Measurements from ENCODE around the gene CUX1. TPM values are rescaled to one million over a fixed set of nuclear protein-coding genes. Genes with fewer than 3 reads are reported as not detected.

Gene CUX1
- total and polyA plus RNA-seq, 10 of the 15 experiments (the other 5 are each of a cell fraction or from before 2014, with no cell fraction given) = 6.1 to 48.6 (median 25.9) TPM

- no peak for DNase-seq (ENCODE audit: low read depth, low spot score)
- BruUV-seq (replicated peaks) = no TSS peak
- Histone ChIP-seq H3K27me3 (replicated peaks in 1 of 2; ENCODE audit: control insufficient read depth in 2 of 2, insufficient read depth in 2 of 2, low read length in 1 of 2) (no peaks in the 10 kb centered on the region), H3K36me3 (ENCODE audit: control insufficient read depth in 2 of 2, insufficient read depth in 2 of 2, low read length in 1 of 2) (peaks cover 0 to 6% of the 10 kb centered on the region in 2 experiments; a peak in 2 of 4 replicates), H2AFZ (ENCODE audit: control insufficient read depth, low read depth, low read length) (no peak overlapping the region), H3K79me2 (ENCODE audit: control insufficient read depth, insufficient read depth, low read length) (peaks cover 33% of the 10 kb centered on the region), H3K9me3 (replicated peaks; ENCODE audit: control insufficient read depth, insufficient read depth, low read length) (no peaks in the 10 kb centered on the region), H3K4me2 (ENCODE audit: control insufficient read depth, insufficient read depth) (no peak overlapping the region), H3K4me3 (no peak overlapping the region), H3K4me1 (ENCODE audit: control insufficient read depth, insufficient read depth, low read length) (peaks cover 7% of the 10 kb centered on the region; the same call in 1 of the 2 replicates), H3K27ac (ENCODE audit: control insufficient read depth, insufficient read depth) (no peak overlapping the region), H4K20me1 (ENCODE audit: control insufficient read depth, insufficient read depth) (no peaks in the 10 kb centered on the region), H3K9ac (ENCODE audit: control insufficient read depth, insufficient read depth, low read length) (no peak overlapping the region)
- no peak for TF ChIP-seq RBBP5 (conservative IDR thresholded peaks at IDR 0.05)
- no peak for TF ChIP-seq ATF7 (IDR thresholded peaks at IDR 0.05; ENCODE audit: low read depth)
- TF ChIP-seq PML (IDR thresholded peaks at IDR 0.05; ENCODE audit: low read length) = no peak
- TF ChIP-seq SREBF1 (IDR thresholded peaks at IDR 0.05; ENCODE audit: low read length) = no peak
- TF ChIP-seq MXI1 (IDR thresholded peaks at IDR 0.05; ENCODE audit: low read depth, low read length) = no peak
- no peak for TF ChIP-seq CREM (IDR thresholded peaks at IDR 0.05; ENCODE audit: low read depth)
- no peak for TF ChIP-seq CREB1 (IDR thresholded peaks at IDR 0.05; ENCODE audit: low read depth)
- no peak for TF ChIP-seq ZBTB11 (CRISPR knock-in tag; IDR thresholded peaks at IDR 0.05)
- TF ChIP-seq NFYB (IDR thresholded peaks at IDR 0.05; ENCODE audit: insufficient read depth, low read depth, low read length) = no peak
- TF ChIP-seq USF2 (IDR thresholded peaks at IDR 0.05; ENCODE audit: borderline replicate concordance, low read depth, low read length) = no peak
- no peak for TF ChIP-seq MAX (IDR thresholded peaks at IDR 0.05; ENCODE audit: low read depth, low read length)
- TF ChIP-seq KAT2A (conservative IDR thresholded peaks at IDR 0.05; ENCODE audit: control insufficient read depth, low read depth, low read length) = no peak
- no peak for TF ChIP-seq POU2F2 (IDR thresholded peaks at IDR 0.05; ENCODE audit: borderline replicate concordance, low read depth, low read length)
- no peak for TF ChIP-seq SMC3 (IDR thresholded peaks at IDR 0.05; ENCODE audit: borderline replicate concordance, low read length)
- TF ChIP-seq RUNX3 (IDR thresholded peaks at IDR 0.05; ENCODE audit: low read length) = no peak
- in situ Hi-C loops (cut with MboI) = no loop called here
- no peak for ATAC-seq
- CTCF ChIA-PET = interaction anchor here (1.6 kb wide), 1 partner anchor 12 kb away, joined by 5 read pairs; no protein-coding TSS in a partner anchor
- no peak for FAIRE-seq
- POLR2A ChIA-PET = no interaction called here
- SMC1A ChIA-PET (ENCODE audit: uncharacterized antibody, unreplicated experiment) = interaction anchor here (0.8 to 1.4 kb wide), 2 partner anchors 8 to 10 kb away, joined by 3 read pairs; no protein-coding TSS in a partner anchor
- RAD21 ChIA-PET (ENCODE audit: unreplicated experiment) = interaction anchor here (1.3 kb wide), 1 partner anchor 12 kb away, joined by 4 read pairs; no protein-coding TSS in a partner anchor
- 80% methylated on average over 37 of the region's 38 CpGs for WGBS (ENCODE audit: insufficient coverage, insufficient replicate concordance, low lambda C conversion rate, missing lambda C conversion rate)
- intact Hi-C loops (cut with micrococcal nuclease; ENCODE audit: unreplicated experiment) = no loop called here
Observed at GRCh38 chr7:101869026-101869900, 51.8 kb downstream of the CUX1 start.
